GM19351 (cell line): ENCODE data around the gene HDDC3.
"Not testable (repeated sequence)": the region's sequence is repeated elsewhere in the genome, so short reads cannot be mapped to it uniquely, and the experiment has no call there.

Source experiments
- ATAC-seq: cut with Tn5 transposase; IDR thresholded peaks from one replicate; pipeline ENCODE4 v1.9.1; 2021; ENCODE audit warnings: mild to moderate bottlenecking, moderate library complexity; ENCODE audit not compliant: unreplicated experiment

The HDDC3 gene

DNA sequence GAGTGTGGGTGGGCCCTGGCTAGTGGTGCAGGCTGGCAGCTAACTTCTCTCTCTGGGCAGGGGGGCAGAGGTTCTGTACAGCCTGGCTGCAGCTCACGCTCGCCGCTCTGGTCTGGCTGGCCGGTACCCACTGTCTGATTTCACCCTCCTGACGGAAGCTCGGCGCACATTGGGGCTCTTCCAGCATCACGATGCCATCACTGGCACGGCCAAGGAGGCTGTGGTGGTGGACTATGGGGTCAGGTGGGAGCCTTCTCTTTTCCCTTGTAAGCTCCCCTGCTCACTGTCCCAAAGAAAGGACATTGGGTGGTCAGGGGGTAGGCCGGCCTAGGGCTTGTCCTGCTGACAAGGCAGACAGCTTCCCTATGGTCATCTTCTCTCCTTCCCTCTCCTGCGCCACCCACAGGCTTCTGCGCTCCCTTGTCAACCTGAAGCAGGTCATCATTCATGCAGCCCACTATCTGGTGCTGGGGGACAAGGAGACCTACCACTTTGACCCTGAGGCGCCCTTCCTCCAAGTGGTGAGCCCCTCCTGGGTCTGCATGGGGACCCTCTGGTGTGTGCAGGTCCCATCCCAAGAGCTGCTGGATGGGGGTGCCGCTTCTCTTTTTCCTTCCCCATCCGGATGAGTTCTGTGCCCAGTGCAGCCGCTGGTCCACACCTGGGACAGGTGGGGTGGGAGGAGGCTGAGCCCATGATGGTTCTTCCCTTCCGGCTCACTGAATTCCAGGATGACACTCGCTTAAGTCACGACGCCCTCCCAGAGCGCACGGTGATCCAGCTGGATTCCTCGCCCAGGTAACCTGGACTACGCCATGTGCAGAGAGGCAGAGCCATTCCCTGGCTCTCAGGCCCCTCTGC lies 21.7 kb downstream of the HDDC3 start:
- ATAC-seq = no peak

DNA sequence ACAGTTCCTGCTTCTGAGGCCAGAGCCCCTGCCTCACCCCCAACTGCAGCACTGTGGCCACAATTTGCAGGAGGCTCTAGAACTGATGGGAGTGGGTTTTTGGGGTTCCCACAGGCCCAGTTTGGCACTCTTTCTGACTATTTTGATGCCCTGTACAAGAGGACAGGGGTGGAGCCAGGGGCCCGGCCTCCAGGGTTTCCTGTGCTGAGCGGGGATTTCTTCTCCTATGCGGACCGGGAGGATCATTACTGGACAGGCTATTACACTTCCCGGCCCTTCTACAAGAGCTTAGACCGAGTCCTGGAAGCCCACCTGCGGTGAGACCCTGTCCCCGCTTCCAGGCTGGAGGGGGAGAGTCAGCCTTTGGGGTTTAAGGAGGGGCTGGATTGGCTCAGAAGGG lies 22.4 kb downstream of the HDDC3 start:
- no peak for ATAC-seq

DNA sequence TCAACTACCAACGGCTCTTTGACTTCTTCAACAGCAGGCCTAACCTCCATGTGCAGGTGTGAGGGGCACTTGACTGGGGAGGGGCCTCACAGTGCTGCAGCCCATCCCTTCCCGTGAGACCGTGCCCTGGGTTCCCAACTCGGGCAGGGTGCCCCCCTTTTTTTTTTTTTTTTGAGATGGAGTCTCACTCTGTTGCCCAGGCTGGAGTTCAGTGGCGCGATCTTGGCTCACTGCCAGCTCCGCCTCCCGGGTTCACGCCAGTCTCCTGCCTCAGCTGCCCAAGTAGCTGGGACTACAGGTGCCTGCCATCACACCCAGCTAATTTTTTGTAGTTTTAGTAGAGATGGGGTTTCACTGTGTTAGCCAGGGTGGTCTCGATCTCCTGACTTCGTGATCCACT lies 22.9 kb downstream of the HDDC3 start:
- not testable (repeated sequence) for ATAC-seq

DNA sequence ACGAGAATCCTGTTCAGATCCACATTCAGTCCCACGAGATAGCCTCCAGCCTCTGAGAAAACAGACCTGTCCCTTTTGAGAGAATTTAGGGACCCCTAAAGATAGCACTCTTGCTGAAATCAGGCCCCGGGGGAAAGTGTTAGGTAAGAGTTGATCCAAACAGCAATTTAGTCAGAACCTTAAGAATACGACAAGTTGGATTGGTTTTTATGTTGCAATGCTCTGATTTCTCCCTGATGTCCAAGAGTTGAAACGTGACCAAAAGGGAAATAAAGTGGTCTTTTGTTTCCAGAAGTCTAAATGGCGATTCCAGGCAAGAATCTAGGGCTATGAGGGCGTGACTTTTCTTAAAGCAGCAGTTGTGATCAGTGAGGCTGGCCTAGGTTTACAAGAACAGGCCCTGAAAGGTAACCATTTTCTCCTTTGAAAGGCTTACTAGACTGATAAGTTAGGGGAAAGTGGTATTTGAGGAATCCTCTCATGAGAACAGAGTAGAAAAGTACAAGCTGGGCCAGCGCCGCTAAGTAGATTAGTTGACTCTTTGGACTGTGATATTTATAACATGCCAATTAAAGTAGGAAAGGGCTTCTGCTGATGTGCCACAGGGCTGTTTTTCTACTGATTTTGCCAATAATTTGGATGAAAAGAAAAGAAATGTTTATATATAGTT lies 24.4 kb downstream of the HDDC3 start:
- no peak for ATAC-seq

DNA sequence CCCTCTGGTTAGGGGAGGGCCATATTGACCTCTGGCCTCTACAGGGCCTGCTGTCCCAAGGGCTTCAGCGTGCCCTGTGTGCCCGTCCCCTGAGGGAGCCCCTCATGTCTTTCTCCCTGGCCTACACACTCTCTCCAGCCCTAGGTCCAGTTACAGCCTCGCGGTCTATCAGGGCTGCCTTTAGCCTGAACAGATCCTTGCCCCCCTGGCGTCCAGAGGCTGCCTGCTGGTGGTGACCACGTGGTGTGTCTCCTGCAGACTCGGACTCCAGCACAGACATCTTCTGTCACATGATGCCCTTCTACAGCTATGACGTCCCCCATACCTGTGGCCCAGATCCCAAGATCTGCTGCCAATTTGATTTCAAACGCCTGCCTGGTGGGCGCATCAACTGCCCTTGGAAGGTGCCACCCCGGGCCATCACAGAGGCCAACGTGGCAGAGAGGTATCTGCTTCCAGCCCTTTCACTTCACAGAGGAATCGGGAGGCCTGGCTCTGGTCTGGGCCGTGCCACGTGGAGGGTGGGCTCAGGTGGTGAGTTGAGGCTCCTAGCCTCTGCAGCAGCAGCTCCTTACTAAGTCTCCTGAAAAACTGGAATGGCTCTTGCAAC lies 25.2 kb downstream of the HDDC3 start:
- no peak for ATAC-seq

DNA sequence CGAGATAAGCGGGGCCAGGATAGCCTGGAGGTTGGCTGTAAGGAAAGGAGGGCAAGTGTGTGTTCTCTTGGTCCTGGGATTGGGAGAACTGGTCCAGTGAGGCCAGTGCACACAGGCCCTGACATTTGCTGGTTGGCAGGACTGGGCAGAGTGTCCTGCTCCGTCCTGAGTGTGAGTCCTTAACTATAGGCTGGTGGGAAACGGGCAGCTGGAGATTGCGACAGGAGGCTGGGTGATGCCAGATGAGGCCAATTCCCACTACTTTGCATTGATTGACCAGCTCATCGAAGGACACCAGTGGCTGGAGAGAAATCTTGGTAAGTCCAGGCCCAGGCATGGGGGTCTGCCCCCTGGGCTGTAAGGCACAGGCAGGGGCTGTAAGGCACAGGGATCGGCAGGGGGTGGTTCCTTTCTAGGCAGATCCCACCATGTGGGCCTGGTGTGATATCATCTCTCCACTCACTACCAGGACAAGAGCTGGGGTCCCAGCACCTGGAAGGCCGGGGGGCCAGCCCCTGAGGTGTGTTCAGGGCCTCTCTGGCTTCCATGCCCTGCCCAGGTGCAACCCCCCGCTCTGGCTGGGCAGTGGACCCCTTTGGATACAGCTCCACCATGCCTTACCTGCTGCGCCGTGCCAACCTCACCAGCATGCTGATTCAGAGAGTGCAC lies 26.0 kb downstream of the HDDC3 start:
- ATAC-seq = no peak

DNA sequence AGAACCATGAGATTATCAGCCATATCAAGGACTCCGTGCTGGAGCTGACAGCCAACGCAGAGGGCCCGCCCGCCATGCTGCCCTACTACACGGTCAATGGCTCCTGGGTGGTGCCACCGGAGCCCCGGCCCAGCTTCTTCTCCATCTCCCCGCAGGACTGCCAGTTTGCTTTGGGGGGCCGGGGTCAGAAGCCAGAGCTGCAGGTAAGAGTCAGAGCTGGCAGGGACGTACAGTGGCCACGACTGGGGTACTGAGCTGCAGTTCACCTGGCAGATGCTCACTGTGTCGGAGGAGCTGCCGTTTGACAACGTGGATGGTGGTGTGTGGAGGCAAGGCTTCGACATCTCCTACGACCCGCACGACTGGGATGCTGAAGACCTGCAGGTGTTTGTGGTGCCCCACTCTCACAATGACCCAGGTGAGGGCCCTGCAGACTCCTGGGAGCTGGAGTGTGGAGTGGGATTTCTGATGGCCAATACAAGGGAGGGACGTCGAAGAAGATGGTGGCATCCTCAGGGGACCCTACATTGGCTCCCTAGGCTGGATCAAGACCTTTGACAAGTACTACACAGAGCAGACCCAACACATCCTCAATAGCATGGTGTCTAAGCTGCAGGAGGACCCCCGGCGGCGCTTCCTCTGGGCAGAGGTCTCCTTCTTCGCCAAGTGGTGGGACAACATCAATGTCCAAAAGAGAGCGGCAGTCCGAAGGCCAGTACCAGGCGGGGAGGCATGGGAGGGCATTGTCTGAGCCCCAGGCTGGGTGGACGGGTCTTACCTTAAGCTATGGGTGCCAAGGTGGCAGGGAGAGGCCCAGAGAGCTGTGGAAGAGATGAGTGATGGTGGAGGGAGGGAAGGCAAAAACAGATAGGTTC lies 26.8 kb downstream of the HDDC3 start:
- ATAC-seq = no peak

DNA sequence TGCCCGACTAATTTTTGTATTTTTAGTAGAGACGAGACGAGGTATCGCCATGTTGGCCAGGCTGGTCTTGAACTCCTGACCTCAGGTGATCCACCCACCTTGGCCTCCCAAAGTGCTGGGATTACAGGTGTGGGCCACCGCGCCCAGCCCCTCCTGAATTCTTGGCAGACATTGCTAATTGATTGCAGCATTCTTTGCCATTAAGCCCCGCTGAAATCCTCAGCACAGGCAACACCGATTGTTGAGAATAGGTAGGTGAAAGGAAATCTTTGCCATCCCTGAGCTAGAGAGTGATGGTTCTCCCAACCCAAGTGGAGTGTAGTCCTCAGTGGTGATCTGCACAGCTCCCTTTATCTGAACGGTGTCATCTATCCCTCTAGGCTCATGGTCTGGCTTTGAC lies 27.6 kb downstream of the HDDC3 start:
- ATAC-seq = no peak

DNA sequence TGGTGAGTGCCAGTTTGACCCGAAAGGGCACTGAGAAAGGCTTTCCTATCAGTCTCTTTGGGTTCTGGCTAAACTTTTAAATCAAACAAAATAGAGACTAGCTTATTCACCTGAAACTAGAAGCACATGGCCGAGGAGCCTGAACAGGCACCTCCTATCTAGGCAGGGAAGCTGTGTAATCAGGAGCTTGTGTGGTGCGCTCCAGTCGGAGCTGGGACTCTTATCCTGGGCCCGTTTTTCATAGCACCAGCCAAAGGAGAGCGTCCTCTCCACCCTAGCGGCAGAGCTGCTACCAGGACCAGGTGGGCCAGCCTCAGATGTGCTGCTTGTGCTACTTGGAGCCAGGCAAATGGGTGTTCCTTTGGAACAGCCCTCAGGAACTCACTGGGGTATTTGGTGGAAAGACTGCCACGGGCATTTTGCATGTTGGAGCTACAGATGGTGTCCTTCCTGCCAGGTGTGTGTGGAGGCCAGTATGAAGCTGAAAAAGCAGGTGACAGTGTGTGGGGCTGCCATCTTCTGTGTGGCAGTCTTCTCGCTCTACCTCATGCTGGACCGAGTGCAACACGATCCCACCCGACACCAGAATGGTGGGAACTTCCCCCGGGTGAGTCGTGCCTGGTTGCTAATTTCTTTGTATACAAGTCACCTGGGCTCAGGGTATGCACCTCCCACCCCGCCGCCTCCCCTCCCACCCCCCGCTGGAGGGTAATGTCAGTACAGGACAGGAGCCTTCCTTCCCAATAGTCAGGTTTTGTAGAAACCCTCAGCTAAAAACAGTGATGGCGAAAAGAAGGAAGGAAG lies 28.4 kb downstream of the HDDC3 start:
- no peak for ATAC-seq

DNA sequence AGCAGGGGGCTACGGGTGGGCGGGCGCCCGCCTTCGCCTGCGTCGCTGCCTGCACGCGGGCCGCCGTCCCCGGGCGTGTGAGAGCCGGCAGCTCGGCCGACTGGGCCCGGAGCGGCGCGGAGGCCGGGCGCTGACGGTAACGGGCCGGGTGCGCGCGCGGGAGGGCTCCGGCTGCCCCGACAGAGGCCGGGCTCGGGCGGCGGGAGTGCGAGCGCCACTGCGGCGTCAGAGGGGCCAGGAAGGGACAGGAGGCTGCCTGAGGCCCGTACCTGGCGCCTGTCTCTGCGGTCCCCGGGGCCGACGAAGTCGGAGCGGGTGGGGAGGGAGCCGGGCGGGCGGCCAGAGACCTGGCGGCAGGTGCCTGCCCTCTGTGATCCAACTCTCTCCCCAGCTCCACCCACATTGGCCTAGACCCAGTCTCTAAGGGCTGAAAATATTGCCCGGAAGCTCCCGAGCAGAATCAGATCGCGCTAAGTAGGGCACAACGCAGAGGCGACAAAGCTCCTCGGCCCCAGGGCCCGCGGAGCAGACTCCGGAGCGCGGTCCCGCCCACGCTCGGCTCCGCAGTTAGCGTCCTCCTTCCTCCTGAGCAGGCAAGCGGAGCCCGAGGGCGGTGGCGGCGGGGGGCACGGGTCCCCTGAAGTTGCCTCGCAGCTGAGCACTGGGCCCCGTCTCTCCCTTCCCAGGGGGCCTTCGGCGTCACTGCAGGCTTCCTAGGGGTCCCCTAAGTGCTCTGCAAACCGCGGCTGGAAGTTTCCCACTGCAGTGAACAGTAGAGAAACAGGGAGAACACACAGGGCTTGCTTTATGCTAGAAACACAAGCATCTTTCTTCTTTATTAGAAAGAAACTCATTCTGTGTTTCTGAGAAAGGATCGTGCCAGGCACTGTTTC lies 29.3 kb downstream of the HDDC3 start, which contains the start of gene MAN2A2:
Gene MAN2A2 (plus strand): TSS at position 463 of the 893 bp plus-strand sequence. CDS start 906 bp downstream, outside the sequence.
- peak; percentile 61 for ATAC-seq

DNA sequence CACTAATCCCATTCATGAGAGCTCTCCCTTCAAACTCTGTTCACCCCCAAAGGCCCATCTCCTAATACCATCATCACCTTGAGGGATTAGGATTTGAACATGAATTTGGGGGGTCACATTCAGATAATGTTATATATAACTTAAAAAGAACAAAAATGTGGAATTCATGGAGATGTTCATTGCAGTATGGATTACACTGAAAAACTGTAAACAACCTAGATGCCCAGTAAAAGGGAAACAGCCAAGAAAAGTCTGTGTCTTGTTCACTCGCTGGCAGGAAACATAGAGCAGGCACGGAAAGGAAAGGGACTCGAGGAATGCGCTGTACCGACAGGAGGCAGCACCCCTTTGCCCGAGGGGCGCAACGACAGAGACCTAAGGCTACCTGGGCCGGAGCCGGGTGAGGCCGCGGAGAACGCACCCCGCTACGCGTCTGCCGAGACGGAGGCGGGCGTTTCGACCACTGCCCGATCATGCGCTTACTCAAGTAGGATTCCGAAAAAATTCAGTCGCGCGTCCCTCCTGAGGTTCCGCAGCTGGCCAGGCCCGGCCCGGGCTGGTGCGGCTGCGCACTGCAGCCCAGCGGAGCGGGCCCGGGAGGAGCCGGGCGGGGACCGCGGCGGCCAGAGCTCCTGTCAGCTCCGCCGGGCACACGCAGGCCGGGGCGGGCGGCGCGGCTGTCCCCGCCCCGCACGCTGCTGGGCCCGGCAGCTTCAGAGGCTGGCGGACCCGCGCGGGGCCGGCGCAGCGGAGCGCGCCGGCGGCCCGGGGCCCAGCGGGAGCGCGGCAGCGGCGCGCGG lies 30.1 kb downstream of the HDDC3 start:
- peak; percentile 64 for ATAC-seq

DNA sequence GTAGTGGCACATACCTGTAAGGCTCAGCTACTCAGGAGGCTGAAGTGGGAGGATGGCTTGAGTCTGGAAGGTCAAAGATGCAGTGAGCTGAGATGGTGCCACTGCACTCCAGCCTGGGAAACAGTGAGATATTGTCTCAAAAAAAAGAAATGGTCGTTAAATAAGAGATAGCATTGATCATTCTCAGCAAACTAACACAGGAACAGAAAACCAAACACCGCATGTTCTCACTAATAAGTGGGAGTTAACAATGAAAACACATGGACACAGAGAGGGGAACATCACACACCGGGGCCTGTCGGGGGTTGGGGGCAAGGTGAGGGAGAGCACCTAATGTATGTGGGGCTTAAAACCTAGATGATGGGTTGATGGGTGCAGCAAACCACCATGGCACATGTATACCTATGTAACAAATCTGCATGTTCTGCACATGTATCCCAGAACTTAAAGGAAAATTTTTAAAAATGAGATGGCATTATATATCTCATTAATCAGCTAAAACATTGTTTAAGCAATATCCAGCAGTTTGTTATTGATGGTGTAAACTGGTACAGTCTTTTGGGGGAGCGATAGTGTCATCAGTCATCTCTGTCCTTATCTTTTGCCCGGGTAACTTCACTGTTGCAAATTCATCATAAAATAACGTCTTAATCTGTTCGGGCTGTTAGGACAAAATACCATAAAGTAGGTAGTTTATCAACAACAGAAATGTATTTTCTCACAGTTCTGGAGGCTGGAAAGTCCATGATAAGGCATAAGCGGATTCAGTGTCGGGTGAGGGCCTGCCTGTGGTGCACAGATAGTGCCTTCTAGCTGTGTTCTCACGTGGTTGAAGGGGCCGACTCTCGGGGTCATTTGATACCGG lies 30.9 kb downstream of the HDDC3 start:
- ATAC-seq = no peak

DNA sequence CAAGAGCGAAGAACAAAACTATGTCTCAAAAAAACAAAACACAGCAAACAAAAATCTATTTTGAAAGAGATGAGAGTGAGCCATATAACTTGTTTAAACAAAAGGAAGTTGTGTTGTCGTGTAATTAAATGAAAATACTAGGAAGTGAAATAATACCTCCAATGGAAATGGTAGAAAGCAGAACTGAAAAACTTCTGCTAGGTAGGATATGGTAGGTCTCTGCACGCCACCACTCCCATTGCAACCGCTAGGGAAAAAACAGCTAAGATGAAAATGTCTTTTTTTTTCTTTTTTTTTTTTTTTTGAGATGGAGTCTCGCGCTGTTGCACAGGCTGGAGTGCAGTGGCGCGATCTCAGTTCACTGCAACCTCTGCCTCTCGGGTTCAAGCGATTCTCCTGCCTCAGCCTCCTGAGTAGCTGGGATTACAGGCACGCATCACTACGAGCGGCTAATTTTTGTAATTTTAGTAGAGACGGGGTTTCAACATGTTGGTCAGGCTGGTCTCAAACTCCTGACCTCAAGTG lies 35.2 kb downstream of the HDDC3 start:
- peak; percentile 82 for ATAC-seq

DNA sequence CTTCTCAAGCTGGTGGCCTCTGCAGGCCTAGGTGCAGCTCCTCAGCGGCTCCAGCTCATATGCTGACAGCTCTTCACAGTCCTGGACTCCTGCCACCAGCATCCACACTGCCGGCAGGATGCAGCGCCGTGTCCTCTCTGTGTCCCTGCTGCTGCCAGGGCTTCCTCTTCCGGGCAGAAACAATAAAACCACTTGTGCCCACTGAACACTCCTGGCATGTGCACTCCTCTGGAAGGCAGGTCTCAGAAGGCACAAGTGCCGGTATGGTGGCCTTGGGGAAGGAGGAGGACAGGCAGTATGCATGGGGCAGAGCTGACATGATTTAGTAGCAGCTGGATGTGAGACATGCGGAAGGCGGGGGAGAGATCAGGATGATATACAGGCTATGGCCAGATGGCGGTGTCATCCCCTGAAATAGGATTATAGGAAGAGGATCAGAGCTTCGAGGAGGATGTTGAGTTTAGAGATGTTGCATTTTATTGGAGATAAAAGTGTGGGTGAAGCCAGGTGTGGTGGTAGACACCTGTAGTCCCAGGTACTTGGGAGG lies 36.7 kb downstream of the HDDC3 start:
- no peak for ATAC-seq

DNA sequence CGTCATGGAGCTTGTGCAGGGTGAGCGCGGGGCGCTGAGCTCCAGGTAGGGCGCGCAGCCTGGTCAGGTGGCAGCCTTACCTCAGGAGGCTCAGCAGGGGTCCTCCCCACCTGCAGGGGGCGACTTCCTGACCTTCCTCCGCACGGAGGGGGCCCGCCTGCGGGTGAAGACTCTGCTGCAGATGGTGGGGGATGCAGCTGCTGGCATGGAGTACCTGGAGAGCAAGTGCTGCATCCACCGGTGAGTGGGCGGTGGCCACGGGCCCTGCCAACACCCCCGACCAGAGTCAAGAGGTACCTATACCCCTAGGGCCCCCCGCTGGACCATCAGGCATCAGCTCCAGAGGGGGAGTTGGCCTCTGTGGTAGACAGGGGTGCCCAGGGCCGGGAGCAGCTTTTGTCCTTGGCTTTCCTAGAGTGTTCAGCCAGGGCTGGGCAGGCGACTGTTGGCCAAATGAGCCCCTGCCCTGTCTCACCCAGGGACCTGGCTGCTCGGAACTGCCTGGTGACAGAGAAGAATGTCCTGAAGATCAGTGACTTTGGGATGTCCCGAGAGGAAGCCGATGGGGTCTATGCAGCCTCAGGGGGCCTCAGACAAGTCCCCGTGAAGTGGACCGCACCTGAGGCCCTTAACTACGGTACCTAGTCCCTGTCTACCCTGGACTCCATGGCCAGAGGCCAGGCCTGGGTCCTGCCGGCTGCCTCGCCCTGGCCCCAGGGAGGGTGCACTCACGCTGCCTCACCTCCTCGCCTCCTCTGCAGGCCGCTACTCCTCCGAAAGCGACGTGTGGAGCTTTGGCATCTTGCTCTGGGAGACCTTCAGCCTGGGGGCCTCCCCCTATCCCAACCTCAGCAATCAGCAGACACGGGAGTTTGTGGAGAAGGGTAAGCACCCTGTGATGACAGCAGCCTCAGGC lies 38.9 kb downstream of the HDDC3 start:
- no peak for ATAC-seq
